ENCODE data around the gene GABARAP.

The GABARAP gene

GRCh38 chr17:7207120-7208001 lies 34.9 kb downstream of the GABARAP start:
- Mint-ChIP-seq H3K4me1 (peaks cover 35% of the 10 kb centered on the region), H3K36me3 (peaks cover 1% of the 10 kb centered on the region), H3K27me3 (peaks cover 51% of the 10 kb centered on the region), H3K27ac (no peak overlapping the region), H3K4me3 (no peak overlapping the region), H3K9me3 (no peaks in the 10 kb centered on the region)
- CTCF ChIA-PET: no interaction called here
- no peak for DNase-seq

- Mint-ChIP-seq H3K4me1 (peaks cover 35% of the 10 kb centered on the region), H3K27me3 (peaks cover 36% of the 10 kb centered on the region), H3K27ac (peak overlapping the region; percentile 85), H3K9me3 (no peaks in the 10 kb centered on the region), H3K36me3 (peaks cover 1% of the 10 kb centered on the region), H3K4me3 (peak overlapping the region; percentile 53)
- CTCF ChIA-PET: interaction anchor here (1.1 kb wide), 1 partner anchor 15 kb away, joined by 3 read pairs; no protein-coding TSS in a partner anchor
- no peak for DNase-seq
Measured at GRCh38 chr17:7205561-7205960, 36.7 kb downstream of the GABARAP start.

GRCh38 chr17:7204828-7205461 lies 37.3 kb downstream of the GABARAP start:
- DNase-seq: peak; percentile 96
- CTCF ChIA-PET: no interaction called here
- Mint-ChIP-seq H3K4me3 (peak overlapping the region; percentile 53), H3K27me3 (peaks cover 30% of the 10 kb centered on the region), H3K4me1 (peaks cover 35% of the 10 kb centered on the region), H3K9me3 (no peaks in the 10 kb centered on the region), H3K27ac (peak overlapping the region; percentile 85), H3K36me3 (peaks cover 1% of the 10 kb centered on the region)

- no peaks in the 10 kb centered on the region for H3K9me3 Mint-ChIP-seq
- H3K27me3 Mint-ChIP-seq: peaks cover 24% of the 10 kb centered on the region
- H3K4me1 Mint-ChIP-seq: peaks cover 35% of the 10 kb centered on the region
- H3K36me3 Mint-ChIP-seq: peaks cover 1% of the 10 kb centered on the region
- CTCF ChIA-PET: no interaction called here
- DNase-seq: peak; percentile 39
- H3K27ac Mint-ChIP-seq: peak overlapping the region; percentile 85
- H3K4me3 Mint-ChIP-seq: peak overlapping the region; percentile 53
Measured at GRCh38 chr17:7204336-7204735, 37.9 kb downstream of the GABARAP start.

- H3K4me1 Mint-ChIP-seq: peaks cover 35% of the 10 kb centered on the region
- no peak for DNase-seq
- peaks cover 1% of the 10 kb centered on the region for H3K36me3 Mint-ChIP-seq
- H3K4me3 Mint-ChIP-seq: no peak overlapping the region
- H3K27ac Mint-ChIP-seq: no peak overlapping the region
- peaks cover 15% of the 10 kb centered on the region for H3K27me3 Mint-ChIP-seq
- no peaks in the 10 kb centered on the region for H3K9me3 Mint-ChIP-seq
- CTCF ChIA-PET: no interaction called here
Measured at GRCh38 chr17:7203391-7203790, 38.9 kb downstream of the GABARAP start.

GRCh38 chr17:7196651-7197401 lies 45.4 kb downstream of the GABARAP start:
- Mint-ChIP-seq H3K4me3 (no peak overlapping the region), H3K4me1 (no peaks in the 10 kb centered on the region), H3K27me3 (no peaks in the 10 kb centered on the region), H3K27ac (no peak overlapping the region), H3K9me3 (no peaks in the 10 kb centered on the region), H3K36me3 (no peaks in the 10 kb centered on the region)
- CTCF ChIA-PET: interaction anchor here (0.6 kb wide), 1 partner anchor 18 kb away, joined by 3 read pairs; no protein-coding TSS in a partner anchor
- no peak for DNase-seq

GRCh38 chr17:7195971-7196370 lies 46.3 kb downstream of the GABARAP start:
- Mint-ChIP-seq H3K4me3 (no peak overlapping the region), H3K36me3 (no peaks in the 10 kb centered on the region), H3K27me3 (no peaks in the 10 kb centered on the region), H3K4me1 (no peaks in the 10 kb centered on the region), H3K9me3 (no peaks in the 10 kb centered on the region), H3K27ac (no peak overlapping the region)
- CTCF ChIA-PET: no interaction called here
- no peak for DNase-seq

- CTCF ChIA-PET: no interaction called here
- no peaks in the 10 kb centered on the region for H3K27me3 Mint-ChIP-seq
- no peaks in the 10 kb centered on the region for H3K9me3 Mint-ChIP-seq
- no peaks in the 10 kb centered on the region for H3K4me1 Mint-ChIP-seq
- no peaks in the 10 kb centered on the region for H3K36me3 Mint-ChIP-seq
- no peak overlapping the region for H3K4me3 Mint-ChIP-seq
- no peak for DNase-seq
- H3K27ac Mint-ChIP-seq: no peak overlapping the region
Measured at GRCh38 chr17:7192271-7192937, 49.8 kb downstream of the GABARAP start.

- H3K27ac Mint-ChIP-seq: no peak overlapping the region
- DNase-seq: peak; percentile 61
- CTCF ChIA-PET: interaction anchor here (1.1 kb wide), 1 partner anchor 14 kb away, joined by 4 read pairs; no protein-coding TSS in a partner anchor
Measured at GRCh38 chr17:7191571-7192270, 50.5 kb downstream of the GABARAP start.

GRCh38 chr17:7191069-7191468 lies 51.2 kb downstream of the GABARAP start:
- Mint-ChIP-seq H3K27me3 (no peaks in the 10 kb centered on the region), H3K4me1 (peaks cover 7% of the 10 kb centered on the region), H3K9me3 (no peaks in the 10 kb centered on the region), H3K36me3 (no peaks in the 10 kb centered on the region), H3K27ac (no peak overlapping the region), H3K4me3 (no peak overlapping the region)
- CTCF ChIA-PET: interaction anchor here (1.1 kb wide), 1 partner anchor 14 kb away, joined by 4 read pairs; no protein-coding TSS in a partner anchor
- peak; percentile 13 for DNase-seq

More at GRCh38 chr17:7191571-7192270, 50.5 kb downstream of the GABARAP start:
- Mint-ChIP-seq H3K27me3 (no peaks in the 10 kb centered on the region), H3K4me3 (no peak overlapping the region), H3K9me3 (no peaks in the 10 kb centered on the region), H3K4me1 (peaks cover under 1% of the 10 kb centered on the region), H3K36me3 (no peaks in the 10 kb centered on the region)

- Mint-ChIP-seq H3K27me3 (peaks cover 3% of the 10 kb centered on the region), H3K9me3 (no peaks in the 10 kb centered on the region), H3K27ac (no peak overlapping the region), H3K4me3 (no peak overlapping the region), H3K4me1 (peaks cover 7% of the 10 kb centered on the region), H3K36me3 (no peaks in the 10 kb centered on the region)
- peak; percentile 19 for DNase-seq
- CTCF ChIA-PET: interaction anchor here (1.1 kb wide), 1 partner anchor 13 kb away, joined by 4 read pairs; no protein-coding TSS in a partner anchor
Measured at GRCh38 chr17:7190276-7190917, 51.9 kb downstream of the GABARAP start.

Data from activated naive CD4-positive, alpha-beta T cell treated with anti-CD3 and anti-CD28 coated beads, Interleukin-2, amount 10 ng/mL, durations not matched to agents 7 days and 5 days (primary cell).